Body of pancreas (tissue), 4 donors: ENCODE results near the gene NECAP2.

Experiments used
- POLR2A ChIP-seq, 3 donors: fragments of 450-650 bp; IDR thresholded peaks; one replicate each; pipeline ENCODE4 v1.6.1; 2016; ENCODE audit warnings: antibody characterized with exemption in 3 of 3, mild to moderate bottlenecking in 2 of 3
- TF ChIP-seq, protein P1 (sequence below), 7 experiments: fragments of 450-650 bp in 4 of 7; fragments of 200-600 bp in 3 of 7; sonication (generic) in 3 of 7; IDR thresholded peaks; one replicate each; pipeline ENCODE4 v1.5.1; 2016 to 2019; ENCODE audit warnings: antibody characterized with exemption in 7 of 7

DNA sequence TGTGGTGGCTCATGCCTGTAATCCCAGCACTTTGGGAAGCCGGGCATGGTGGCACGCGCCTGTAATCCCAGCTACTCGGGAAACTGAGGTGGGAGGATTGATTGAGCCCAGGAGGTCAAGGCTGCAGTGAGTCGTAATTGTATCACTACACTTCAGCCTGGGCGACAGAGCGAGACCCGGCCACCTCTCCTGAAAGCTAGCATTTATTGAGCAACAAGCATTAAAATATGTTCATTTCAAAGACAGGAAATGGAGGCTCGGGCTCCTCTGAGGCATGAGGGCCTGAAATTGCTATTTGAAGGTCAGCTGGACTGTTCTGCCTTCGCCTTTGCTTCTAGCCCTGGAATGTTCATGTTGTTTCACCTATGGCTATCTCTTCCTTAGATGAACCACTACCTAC is 37.8 kb upstream of the NECAP2 start:
- TF ChIP-seq, protein P1, sequence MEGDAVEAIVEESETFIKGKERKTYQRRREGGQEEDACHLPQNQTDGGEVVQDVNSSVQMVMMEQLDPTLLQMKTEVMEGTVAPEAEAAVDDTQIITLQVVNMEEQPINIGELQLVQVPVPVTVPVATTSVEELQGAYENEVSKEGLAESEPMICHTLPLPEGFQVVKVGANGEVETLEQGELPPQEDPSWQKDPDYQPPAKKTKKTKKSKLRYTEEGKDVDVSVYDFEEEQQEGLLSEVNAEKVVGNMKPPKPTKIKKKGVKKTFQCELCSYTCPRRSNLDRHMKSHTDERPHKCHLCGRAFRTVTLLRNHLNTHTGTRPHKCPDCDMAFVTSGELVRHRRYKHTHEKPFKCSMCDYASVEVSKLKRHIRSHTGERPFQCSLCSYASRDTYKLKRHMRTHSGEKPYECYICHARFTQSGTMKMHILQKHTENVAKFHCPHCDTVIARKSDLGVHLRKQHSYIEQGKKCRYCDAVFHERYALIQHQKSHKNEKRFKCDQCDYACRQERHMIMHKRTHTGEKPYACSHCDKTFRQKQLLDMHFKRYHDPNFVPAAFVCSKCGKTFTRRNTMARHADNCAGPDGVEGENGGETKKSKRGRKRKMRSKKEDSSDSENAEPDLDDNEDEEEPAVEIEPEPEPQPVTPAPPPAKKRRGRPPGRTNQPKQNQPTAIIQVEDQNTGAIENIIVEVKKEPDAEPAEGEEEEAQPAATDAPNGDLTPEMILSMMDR (IDR thresholded peaks at IDR 0.05): no peak
- no peak for TF ChIP-seq POLR2A (IDR thresholded peaks at IDR 0.05)
